ENCODE results near the gene ZNF385C. TPM values are rescaled to one million over a fixed set of nuclear protein-coding genes. Genes with fewer than 3 reads are reported as not detected.

The ZNF385C gene
- total RNA-seq, 1 donor, result 1.9 TPM

GRCh38 chr17:42000413-42001133 is 97.7 kb downstream of the ZNF385C start:
- DNase-seq (ENCODE audit: low read depth in 2 of 3, low spot score in 2 of 3), result no peak

DNA sequence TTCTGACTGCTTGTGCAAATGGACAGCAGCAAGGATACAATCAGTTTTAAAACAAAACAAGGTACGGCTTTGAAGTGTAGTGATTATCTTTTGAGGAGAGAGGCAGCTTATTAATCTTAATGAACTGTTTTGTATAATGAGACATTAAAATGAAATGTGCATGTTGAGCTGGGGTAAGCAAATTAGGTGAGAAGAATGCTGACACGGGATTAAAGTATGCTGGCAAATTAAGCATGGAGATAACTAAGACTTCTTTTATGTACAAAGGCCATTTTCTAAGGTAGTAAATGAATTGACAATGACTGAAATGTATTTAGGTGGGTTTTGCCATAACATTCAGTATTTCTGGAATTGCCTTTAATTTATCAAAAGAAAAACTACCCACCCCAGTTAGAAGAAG is 99.8 kb downstream of the ZNF385C start:
- no peak for DNase-seq (ENCODE audit: low read depth in 2 of 3, low spot score in 2 of 3)

DNA sequence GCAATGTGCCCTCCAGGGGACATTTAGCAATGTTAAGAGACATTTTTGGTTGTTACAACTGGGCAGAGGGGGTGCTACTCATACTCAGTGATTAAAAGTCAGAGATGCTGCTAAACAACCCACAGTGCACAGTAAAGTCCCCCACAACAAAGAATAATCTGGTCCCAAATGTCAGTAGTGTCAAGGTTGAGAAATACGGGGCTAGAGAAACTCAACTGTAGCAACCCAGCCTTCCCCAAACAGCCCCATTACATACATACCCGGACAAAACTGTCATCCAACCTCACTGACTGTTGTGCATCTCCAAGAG is 101.5 kb downstream of the ZNF385C start:
- DNase-seq (ENCODE audit: low read depth in 2 of 3, low spot score in 2 of 3), result no peak

- DNase-seq (ENCODE audit: low read depth in 2 of 3, low spot score in 2 of 3), result no peak
These were observed 105.7 kb downstream of the ZNF385C start for GRCh38 chr17:41992576-41992975.

GRCh38 chr17:41989702-41990419 is 108.4 kb downstream of the ZNF385C start:
- no peak for DNase-seq (ENCODE audit: low read depth in 2 of 3, low spot score in 2 of 3)

DNA sequence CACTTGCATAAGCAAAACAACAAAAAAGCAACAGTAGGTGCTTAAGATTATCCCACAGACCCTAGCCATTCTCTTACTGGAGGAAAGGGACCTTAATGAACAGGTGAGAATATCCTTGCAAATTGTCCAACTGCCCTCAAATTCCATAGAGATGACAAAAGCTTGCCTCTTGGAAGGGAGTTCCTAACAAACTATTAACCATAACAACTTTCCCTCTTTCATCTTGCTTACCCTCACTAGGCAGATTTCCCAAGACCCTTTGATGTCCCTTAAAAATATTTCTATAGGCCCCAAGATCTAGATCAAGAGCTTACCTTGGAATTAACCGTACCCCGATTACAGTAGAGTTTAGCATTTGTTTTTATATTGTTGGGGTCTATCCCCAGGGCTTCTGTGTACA is 109.9 kb downstream of the ZNF385C start:
- DNase-seq (ENCODE audit: low read depth in 2 of 3, low spot score in 2 of 3), result no peak

DNA sequence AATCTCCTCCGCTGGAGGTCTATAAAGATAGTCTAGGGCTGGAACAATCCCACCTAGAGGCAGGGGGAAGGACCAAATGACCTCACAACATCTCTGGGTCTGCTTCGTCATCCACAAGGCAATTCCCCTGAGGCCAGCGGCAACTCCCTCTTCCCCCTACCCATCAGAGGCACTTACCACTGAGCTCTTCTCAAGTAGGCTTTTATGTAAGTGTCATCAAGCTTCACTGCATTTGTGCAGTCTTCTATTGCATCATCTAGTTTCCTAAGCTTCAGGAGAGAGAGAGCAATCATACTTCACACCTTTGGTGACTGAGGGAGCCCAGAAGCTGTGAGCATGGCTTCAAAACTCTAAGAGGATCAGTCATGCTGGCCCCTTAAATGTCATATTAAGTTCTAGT is 110.6 kb downstream of the ZNF385C start:
- DNase-seq (ENCODE audit: low read depth in 2 of 3, low spot score in 2 of 3), result no peak

DNA sequence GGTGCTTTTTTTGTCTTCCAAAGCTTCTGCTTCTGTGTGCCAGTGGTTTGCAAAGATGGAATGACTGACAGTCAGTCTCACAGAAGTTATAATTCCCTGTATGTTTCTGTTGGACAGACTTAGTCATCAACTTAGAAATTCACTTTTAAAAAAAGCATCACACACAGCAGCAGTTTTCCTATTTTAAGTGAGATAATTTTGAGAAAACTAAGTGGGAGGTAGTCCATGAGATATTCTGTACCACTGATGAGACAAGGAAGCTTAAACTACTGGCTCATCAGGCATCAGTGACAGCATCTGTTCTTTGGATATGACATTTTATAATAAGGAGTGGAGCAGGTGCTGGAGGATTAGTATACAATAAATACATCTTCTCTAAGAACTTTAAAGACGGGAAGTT is 111.6 kb downstream of the ZNF385C start:
- no peak for DNase-seq (ENCODE audit: low read depth in 2 of 3, low spot score in 2 of 3)

- no peak for DNase-seq (ENCODE audit: low read depth in 2 of 3, low spot score in 2 of 3)
These were observed 112.4 kb downstream of the ZNF385C start for GRCh38 chr17:41985919-41986318.

GRCh38 chr17:41984454-41984853 is 113.8 kb downstream of the ZNF385C start:
- no peak for DNase-seq (ENCODE audit: low read depth in 2 of 3, low spot score in 2 of 3)

GRCh38 chr17:41982026-41982760 is 116.1 kb downstream of the ZNF385C start:
- no peak for DNase-seq (ENCODE audit: low read depth in 2 of 3, low spot score in 2 of 3)

DNA sequence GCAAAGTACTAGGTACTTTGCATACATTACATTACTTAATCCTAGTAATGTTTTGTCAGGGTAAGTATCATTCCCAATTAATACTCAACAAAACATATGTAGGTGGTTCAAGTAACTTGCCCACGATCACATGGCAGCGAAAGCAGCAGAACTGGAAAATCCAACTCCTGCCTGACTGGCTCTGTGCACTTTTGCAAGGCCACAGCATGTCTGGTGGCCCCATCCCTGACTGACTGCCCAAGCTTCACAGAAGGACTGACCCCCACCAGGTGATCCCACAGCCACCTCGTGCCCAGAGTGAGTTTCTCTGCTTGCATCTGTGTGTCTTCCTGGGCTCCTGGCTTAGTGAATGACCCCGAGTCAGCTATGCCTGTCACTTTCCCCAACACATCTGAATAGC is 120.3 kb downstream of the ZNF385C start:
- DNase-seq (ENCODE audit: low read depth in 2 of 3, low spot score in 2 of 3), result no peak

DNA sequence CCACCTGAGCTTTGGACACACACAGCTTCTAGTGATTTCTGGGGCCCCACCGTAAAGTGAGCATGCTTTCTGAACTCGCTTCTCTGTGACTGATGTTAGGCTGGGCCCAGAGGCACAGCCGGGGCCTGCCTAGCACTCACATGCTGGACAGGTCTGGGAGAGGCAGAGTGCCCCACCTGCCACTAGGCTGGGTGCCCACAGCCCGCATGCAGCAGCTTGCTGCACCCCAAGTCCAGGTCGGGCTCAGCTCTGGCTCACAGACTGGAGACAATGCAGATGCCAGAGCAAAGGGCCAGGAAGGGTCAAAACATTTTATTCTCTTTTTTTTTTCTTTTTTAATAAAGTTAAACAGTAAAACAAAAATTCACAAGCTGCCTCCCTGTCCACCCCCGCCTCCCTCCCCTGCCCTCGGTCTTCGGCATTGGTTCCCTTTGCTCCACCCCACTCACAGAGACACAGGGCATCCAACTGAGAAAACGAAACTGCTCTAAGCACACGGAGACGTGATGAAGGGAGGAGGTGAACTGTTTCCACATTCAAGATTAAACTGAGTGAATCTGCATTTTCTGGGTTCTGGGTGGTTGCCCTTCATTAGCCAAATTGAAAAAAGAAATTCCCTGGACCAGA is 122.0 kb downstream of the ZNF385C start:
- DNase-seq (ENCODE audit: low read depth in 2 of 3, low spot score in 2 of 3), result no peak

Other genes with a start within 250 kb of the ZNF385C start
- gene KLHL11, start 233.1 kb downstream of the ZNF385C start, total RNA-seq, result 21.8 TPM
- 83.7 TPM for gene ACLY, start 179.5 kb downstream of the ZNF385C start, total RNA-seq
- gene ODAD4, start 167.9 kb downstream of the ZNF385C start, total RNA-seq, result 0.54 TPM
- gene CNP, start 131.7 kb downstream of the ZNF385C start, total RNA-seq, result 38.5 TPM
- 46.3 TPM for gene DNAJC7, start 81.0 kb downstream of the ZNF385C start, total RNA-seq
- 40.9 TPM for gene NKIRAS2, start 78.4 kb downstream of the ZNF385C start, total RNA-seq
- 12.9 TPM for gene C17orf113, start 47.9 kb downstream of the ZNF385C start, total RNA-seq
- 47.4 TPM for gene DHX58, start 14.2 kb upstream of the ZNF385C start, total RNA-seq
- gene KAT2A, start 22.9 kb upstream of the ZNF385C start, total RNA-seq, result 24.8 TPM
- gene HSPB9, start 24.3 kb upstream of the ZNF385C start, total RNA-seq, result not detected
- 98.6 TPM for gene RAB5C, start 56.5 kb upstream of the ZNF385C start, total RNA-seq
- 0.27 TPM for gene KCNH4, start 82.7 kb upstream of the ZNF385C start, total RNA-seq
- not detected for gene HCRT, start 87.0 kb upstream of the ZNF385C start, total RNA-seq
- gene GHDC, start 96.0 kb upstream of the ZNF385C start, total RNA-seq, result 52.5 TPM
- 135 TPM for gene STAT5B, start 177.9 kb upstream of the ZNF385C start, total RNA-seq
- gene STAT5A, start 190.0 kb upstream of the ZNF385C start, total RNA-seq, result 603 TPM